ENCODE results near the gene ASH1L.

ASH1L gene

GRCh38 chr1:155318082-155318481 is 244.5 kb downstream of the ASH1L start:
- no peak for DNase-seq (ENCODE audit: low read depth)
- no peak overlapping the region for H3K4me3 ChIP-seq (ENCODE audit: low read length)
- no peak for TF ChIP-seq CTCF (conservative IDR thresholded peaks at IDR 0.05; ENCODE audit: low read length)

- no peak for DNase-seq (ENCODE audit: low read depth)
- TF ChIP-seq CTCF (conservative IDR thresholded peaks at IDR 0.05; ENCODE audit: low read length) = no peak
- H3K4me3 ChIP-seq (ENCODE audit: low read length) = no peak overlapping the region
These were observed 245.7 kb downstream of the ASH1L start for GRCh38 chr1:155316922-155317321.

- no peak for DNase-seq (ENCODE audit: low read depth)
- TF ChIP-seq CTCF (conservative IDR thresholded peaks at IDR 0.05; ENCODE audit: low read length) = no peak
These were observed 249.3 kb downstream of the ASH1L start for GRCh38 chr1:155313261-155313660.

DNA sequence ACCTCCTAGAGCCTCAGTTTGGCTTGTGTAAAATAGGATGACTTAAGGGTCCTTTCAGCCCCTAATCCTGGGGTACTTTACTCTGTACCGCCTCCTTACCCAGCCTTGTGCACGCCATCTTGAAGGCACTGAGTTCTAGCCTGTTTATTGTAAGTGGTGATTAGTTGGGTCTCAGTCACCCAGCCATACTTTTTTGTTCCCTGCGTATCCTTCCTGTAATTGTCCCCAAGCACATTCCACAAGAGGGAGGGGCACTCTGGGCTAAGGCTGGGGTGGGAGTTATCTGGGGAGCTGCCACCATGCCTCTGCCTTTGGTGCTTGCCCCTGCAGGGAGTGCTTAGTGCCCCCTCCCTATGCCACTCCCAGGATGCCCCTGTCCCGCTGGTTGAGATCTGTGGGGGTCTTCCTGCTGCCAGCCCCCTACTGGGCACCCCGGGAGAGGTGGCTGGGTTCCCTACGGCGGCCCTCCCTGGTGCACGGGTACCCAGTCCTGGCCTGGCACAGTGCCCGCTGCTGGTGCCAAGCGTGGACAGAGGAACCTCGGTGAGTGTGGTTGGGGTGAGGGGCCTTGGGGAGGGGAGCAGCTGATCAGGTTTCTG is 253.1 kb downstream of the ASH1L start:
- no peak for TF ChIP-seq CTCF (conservative IDR thresholded peaks at IDR 0.05; ENCODE audit: low read length)
- peak overlapping the region; percentile 90 for H3K4me3 ChIP-seq (ENCODE audit: low read length)
- DNase-seq (ENCODE audit: low read depth) = no peak

More at GRCh38 chr1:155313261-155313660, 249.3 kb downstream of the ASH1L start:
- no peak overlapping the region for H3K4me3 ChIP-seq (ENCODE audit: low read length)

DNA sequence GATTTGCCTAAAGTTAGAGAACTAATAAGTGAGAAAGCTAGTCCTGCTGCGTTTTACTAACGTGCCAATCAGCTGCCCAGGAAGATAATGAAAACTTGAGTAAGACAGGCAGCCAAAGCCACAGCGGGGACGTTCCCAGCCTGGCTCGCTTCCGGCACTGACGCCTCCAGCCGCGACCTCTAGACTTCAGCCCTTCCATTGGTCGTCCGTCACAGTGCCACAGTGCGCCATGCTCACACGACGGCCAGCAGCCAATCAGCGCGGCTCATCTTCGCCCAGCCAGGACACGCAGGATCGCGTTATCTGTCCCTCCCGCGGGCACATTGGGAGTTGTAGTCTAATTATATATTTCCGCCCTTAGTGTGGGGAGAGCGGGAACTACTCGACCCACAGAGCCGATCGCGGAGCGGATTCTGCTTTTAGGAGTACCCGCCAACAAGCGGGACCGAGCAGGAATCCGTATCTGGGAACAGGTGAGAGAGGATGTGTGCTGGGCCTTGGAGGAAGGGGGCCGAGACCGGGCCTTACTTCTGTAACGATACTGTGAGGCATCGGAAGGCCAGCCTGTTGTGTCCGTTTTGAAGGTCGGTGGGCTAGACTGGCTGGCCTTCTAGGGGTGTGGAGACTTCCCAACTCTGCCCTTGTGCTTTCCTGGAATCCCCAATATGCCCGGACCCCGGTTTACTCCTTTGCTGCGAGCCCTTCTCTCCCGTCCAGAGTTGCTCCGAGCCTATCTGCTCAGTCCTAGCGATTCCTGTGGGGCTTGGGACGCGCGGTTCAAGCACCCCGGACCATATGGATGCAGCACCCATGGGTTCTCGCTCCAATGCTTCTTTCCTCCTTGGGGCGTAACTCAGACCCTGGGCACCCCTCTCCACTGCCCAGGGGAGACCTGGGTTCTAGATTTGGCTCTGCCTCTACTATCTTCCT is 253.8 kb downstream of the ASH1L start, which contains the start of gene FDPS:
Gene FDPS, plus strand, starts transcription at position 374 of the 930 bp plus-strand sequence. CDS start 924 bp downstream, outside the sequence.
- DNase-seq (ENCODE audit: low read depth) = peak; percentile 99
- peak within 1 kb of the TSS; percentile 90 for H3K4me3 ChIP-seq (ENCODE audit: low read length)
- TF ChIP-seq CTCF (conservative IDR thresholded peaks at IDR 0.05; ENCODE audit: low read length) = no peak

- TF ChIP-seq CTCF (conservative IDR thresholded peaks at IDR 0.05; ENCODE audit: low read length) = peak; percentile 51
- DNase-seq (ENCODE audit: low read depth) = peak; percentile 52
- H3K4me3 ChIP-seq (ENCODE audit: low read length) = no peak overlapping the region
These were observed 255.3 kb downstream of the ASH1L start for GRCh38 chr1:155307247-155307740.

Data from AG10803 (cell line).